ENCODE measurements around the gene POU4F1. TPM values are rescaled to one million over a fixed set of nuclear protein-coding genes. Genes with fewer than 3 reads are reported as not detected.

The POU4F1 gene
- total RNA-seq, 1 experiment from 2014 or later: 0.26 TPM

DNA sequence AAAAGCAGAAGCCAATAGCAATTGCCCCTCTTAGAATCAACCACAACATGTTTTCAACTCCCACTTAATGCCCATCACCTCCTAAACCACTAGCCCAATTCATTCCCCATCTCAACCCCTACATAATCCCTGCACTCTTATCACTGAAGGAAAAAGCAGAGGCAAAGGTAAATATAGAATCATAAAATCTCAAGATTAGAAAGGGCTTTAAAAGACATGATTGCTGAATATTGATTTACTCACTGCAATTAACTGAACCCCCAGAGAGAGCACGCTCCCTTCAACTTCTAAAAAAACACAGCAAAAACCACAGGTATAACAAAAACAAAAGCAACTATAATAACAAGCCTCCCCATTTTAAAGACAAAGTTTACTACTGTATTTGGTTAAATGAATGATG is 15.1 kb upstream of the POU4F1 start:
- no peak overlapping the region for H3K27ac Mint-ChIP-seq
- no peak overlapping the region for H2AK5ac ChIP-seq (ENCODE audit: insufficient read length, low read length)
- no peaks in the 10 kb centered on the region for H3K23me2 ChIP-seq (ENCODE audit: insufficient read length, low read depth, low read length, poor library complexity, severe bottlenecking)
- H3K56ac ChIP-seq (ENCODE audit: insufficient read length, low read depth, low read length): no peak overlapping the region
- WGBS (ENCODE audit: extremely low coverage, insufficient read length, low lambda C conversion rate): no CpG with 5 or more reads among the region's 1 CpG
- H3K27ac ChIP-seq (ENCODE audit: insufficient read length, low read depth, low read length): no peak overlapping the region
- H3K27me3 Mint-ChIP-seq (ENCODE audit: low read depth): peaks cover 4% of the 10 kb centered on the region
- no peak overlapping the region for H2BK5ac ChIP-seq (ENCODE audit: insufficient read length, low read length)
- no peak overlapping the region for H3K4me2 ChIP-seq (ENCODE audit: insufficient read depth, insufficient read length, low read length)
- H3K36me3 Mint-ChIP-seq (ENCODE audit: insufficient read depth in 1 of 3, low read depth in 3 of 3): peaks cover 6 to 34% (median 30%) of the 10 kb centered on the region in 3 experiments; a peak in 6 of 7 replicates
- H2BK20ac ChIP-seq (ENCODE audit: low read depth, low read length, poor library complexity, severe bottlenecking): no peak overlapping the region
- H3K23ac ChIP-seq (ENCODE audit: insufficient read length, low read depth, low read length): no peak overlapping the region
- no peak overlapping the region for H3T11ph ChIP-seq (ENCODE audit: low read length)
- no peak overlapping the region for H4K8ac ChIP-seq (replicated peaks; ENCODE audit: insufficient read length, low read depth, low read length)
- H3K4me3 Mint-ChIP-seq: no peak overlapping the region
- TF ChIP-seq CTCF (conservative IDR thresholded peaks at IDR 0.05): no peak
- no peak overlapping the region for H2BK15ac ChIP-seq (ENCODE audit: low read depth, low read length)
- H3K14ac ChIP-seq (ENCODE audit: insufficient read depth, low read length): no peak overlapping the region
- no peaks in the 10 kb centered on the region for H3K4me1 ChIP-seq (ENCODE audit: insufficient read depth, low read length)
- H4K20me1 ChIP-seq (ENCODE audit: control insufficient read depth, insufficient read depth, insufficient read length): no peaks in the 10 kb centered on the region
- H3K79me2 ChIP-seq (ENCODE audit: insufficient read depth, low read length): no peaks in the 10 kb centered on the region
- H3K27me3 ChIP-seq (ENCODE audit: insufficient read depth, low read length): no peaks in the 10 kb centered on the region
- no peak overlapping the region for H4K5ac ChIP-seq (ENCODE audit: insufficient read length, low read depth, low read length)
- no peak overlapping the region for H4K91ac ChIP-seq (ENCODE audit: insufficient read length, low read depth, low read length)
- H2AFZ ChIP-seq (ENCODE audit: low read length): no peak overlapping the region
- H2BK12ac ChIP-seq (ENCODE audit: insufficient read length, low read depth, low read length): no peak overlapping the region
- no peak overlapping the region for H3K4ac ChIP-seq (ENCODE audit: low read depth, low read length)
- no peak for DNase-seq
- H3K4me1 Mint-ChIP-seq: no peaks in the 10 kb centered on the region
- H3K79me1 ChIP-seq (ENCODE audit: insufficient read depth, low read depth, low read length, poor library complexity, severe bottlenecking): no peaks in the 10 kb centered on the region
- H3K18ac ChIP-seq (ENCODE audit: insufficient read length, low read depth, low read length): no peak overlapping the region
- H3K9me3 ChIP-seq (ENCODE audit: control insufficient read depth, low read depth, low read length): no peaks in the 10 kb centered on the region
- no peak overlapping the region for H3K9ac ChIP-seq (ENCODE audit: extremely low read depth, insufficient read length, low read length)
- H3K9me3 Mint-ChIP-seq: no peaks in the 10 kb centered on the region
- H2BK120ac ChIP-seq (ENCODE audit: low read depth, low read length, poor library complexity, severe bottlenecking): no peak overlapping the region

Data from H9 (cell line).